Upper lobe of left lung (tissue), 4 donors: ENCODE data around the gene PRCD.

ENCODE experiments used
- POLR2A ChIP-seq, 4 donors: fragments of 450-650 bp; IDR thresholded peaks; one replicate each; pipeline ENCODE4 v1.5.1; 2016 to 2017; ENCODE audit warnings: antibody characterized with exemption in 4 of 4, mild to moderate bottlenecking in 2 of 4
- TF ChIP-seq, protein P1 (sequence below), 6 experiments: fragments of 450-650 bp in 4 of 6; fragments of 200-600 bp in 2 of 6; sonication (generic) in 2 of 6; IDR thresholded peaks; one replicate each; pipeline ENCODE4 v1.5.1; 2016 to 2019; ENCODE audit warnings: antibody characterized with exemption in 6 of 6

DNA sequence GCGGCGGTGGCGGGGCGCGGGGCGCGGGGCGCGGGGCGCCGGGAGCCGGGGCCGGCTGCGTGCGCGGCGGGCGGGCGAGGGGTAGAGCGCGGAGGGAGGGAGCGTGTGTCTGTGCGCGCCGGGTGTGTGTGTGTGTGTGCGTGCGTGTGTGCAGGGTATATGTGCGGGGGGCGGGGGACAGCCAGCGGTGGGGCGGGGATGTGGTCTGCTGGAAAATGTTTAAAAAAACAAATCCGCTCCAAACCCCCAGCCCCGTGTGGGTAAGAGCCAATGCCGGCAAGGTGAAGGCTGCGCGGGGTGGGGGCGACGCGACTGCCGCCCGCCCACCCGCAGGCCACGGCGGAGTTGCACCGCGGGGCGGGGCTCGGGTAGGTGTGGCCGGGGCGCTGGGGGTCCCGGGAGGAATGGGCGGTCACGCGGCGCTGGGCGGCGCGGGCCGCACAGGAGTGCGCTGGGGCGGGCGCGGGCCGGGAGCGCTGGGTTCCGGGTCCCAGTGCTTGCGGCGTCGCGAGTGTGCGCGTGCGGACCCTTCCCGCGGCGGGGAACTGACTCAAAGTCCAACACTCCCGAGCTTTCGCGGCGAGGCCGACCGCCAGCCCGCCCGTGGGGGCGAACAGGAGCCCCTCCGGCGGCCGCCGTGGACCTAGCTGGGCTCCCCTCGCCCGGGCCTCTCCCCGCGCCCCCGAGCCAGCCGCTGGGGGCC is 2.1 kb upstream of the PRCD start, which contains the start of gene CYGB:
- TF ChIP-seq, protein P1, sequence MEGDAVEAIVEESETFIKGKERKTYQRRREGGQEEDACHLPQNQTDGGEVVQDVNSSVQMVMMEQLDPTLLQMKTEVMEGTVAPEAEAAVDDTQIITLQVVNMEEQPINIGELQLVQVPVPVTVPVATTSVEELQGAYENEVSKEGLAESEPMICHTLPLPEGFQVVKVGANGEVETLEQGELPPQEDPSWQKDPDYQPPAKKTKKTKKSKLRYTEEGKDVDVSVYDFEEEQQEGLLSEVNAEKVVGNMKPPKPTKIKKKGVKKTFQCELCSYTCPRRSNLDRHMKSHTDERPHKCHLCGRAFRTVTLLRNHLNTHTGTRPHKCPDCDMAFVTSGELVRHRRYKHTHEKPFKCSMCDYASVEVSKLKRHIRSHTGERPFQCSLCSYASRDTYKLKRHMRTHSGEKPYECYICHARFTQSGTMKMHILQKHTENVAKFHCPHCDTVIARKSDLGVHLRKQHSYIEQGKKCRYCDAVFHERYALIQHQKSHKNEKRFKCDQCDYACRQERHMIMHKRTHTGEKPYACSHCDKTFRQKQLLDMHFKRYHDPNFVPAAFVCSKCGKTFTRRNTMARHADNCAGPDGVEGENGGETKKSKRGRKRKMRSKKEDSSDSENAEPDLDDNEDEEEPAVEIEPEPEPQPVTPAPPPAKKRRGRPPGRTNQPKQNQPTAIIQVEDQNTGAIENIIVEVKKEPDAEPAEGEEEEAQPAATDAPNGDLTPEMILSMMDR (IDR thresholded peaks at IDR 0.05): no peak
- TF ChIP-seq POLR2A (IDR thresholded peaks at IDR 0.05): peak in 1 of 4 donors; percentile 22
